ENCODE data around the gene PDE10A. TPM values are rescaled to one million over a fixed set of nuclear protein-coding genes. Genes with fewer than 3 reads are reported as not detected.
A peak's percentile ranks its signal among the peaks of the same experiment; 100 is the strongest.

Gene PDE10A
- total RNA-seq, 1 donor, result 12.7 TPM

- no peak overlapping the region for H3K4me3 ChIP-seq (ENCODE audit: low read depth, low read length)
- peak; percentile 43 for DNase-seq (ENCODE audit: low read depth)
- no peak for TF ChIP-seq CTCF (IDR thresholded peaks at IDR 0.05; ENCODE audit: insufficient read depth, low read length)
Observed at GRCh38 chr6:165487950-165488349, 175.1 kb downstream of the PDE10A start.

- peak; percentile 57 for DNase-seq (ENCODE audit: low read depth)
- no peak for TF ChIP-seq CTCF (IDR thresholded peaks at IDR 0.05; ENCODE audit: insufficient read depth, low read length)
- H3K4me3 ChIP-seq (ENCODE audit: low read depth, low read length), result no peak overlapping the region
Observed at GRCh38 chr6:165487347-165487746, 175.7 kb downstream of the PDE10A start.

GRCh38 chr6:165486183-165487137 is 176.6 kb downstream of the PDE10A start:
- no peak overlapping the region for H3K4me3 ChIP-seq (ENCODE audit: low read depth, low read length)
- no peak for TF ChIP-seq CTCF (IDR thresholded peaks at IDR 0.05; ENCODE audit: insufficient read depth, low read length)
- no peak for DNase-seq (ENCODE audit: low read depth)

GRCh38 chr6:165484178-165484889 is 178.7 kb downstream of the PDE10A start:
- no peak for TF ChIP-seq CTCF (IDR thresholded peaks at IDR 0.05; ENCODE audit: insufficient read depth, low read length)
- no peak for DNase-seq (ENCODE audit: low read depth)
- no peak overlapping the region for H3K4me3 ChIP-seq (ENCODE audit: low read depth, low read length)

GRCh38 chr6:165481921-165482320 is 181.1 kb downstream of the PDE10A start:
- DNase-seq (ENCODE audit: low read depth), result no peak
- TF ChIP-seq CTCF (IDR thresholded peaks at IDR 0.05; ENCODE audit: insufficient read depth, low read length), result no peak
- no peak overlapping the region for H3K4me3 ChIP-seq (ENCODE audit: low read depth, low read length)

GRCh38 chr6:165480916-165481315 is 182.1 kb downstream of the PDE10A start:
- H3K4me3 ChIP-seq (ENCODE audit: low read depth, low read length), result no peak overlapping the region
- no peak for DNase-seq (ENCODE audit: low read depth)
- TF ChIP-seq CTCF (IDR thresholded peaks at IDR 0.05; ENCODE audit: insufficient read depth, low read length), result no peak

All from fibroblast of the aortic adventitia (primary cell).